Stimulated activated effector memory CD8-positive, alpha-beta T cell treated with anti-CD3 and anti-CD28 coated beads, Interleukin-12 subunit alpha, Interleukin-12 subunit beta, amount 100 ng/mL, for 72 hours (primary cell): ENCODE measurements around the gene SLFNL1.

Source experiments
- ATAC-seq: fragments of 150-1000 bp; cut with Tn5 transposase; 2 replicates; pipeline ENCODE4 v1.10.0; 2021
- DNase-seq, 2 donors: peaks; one replicate each; pipeline ENCODE4 v3.0.0; 2021 to 2022; ENCODE audit warnings: low spot score in 2 of 2
- H3K27ac Mint-ChIP-seq: one replicate; pipeline ENCODE4 v1.8.0; 2022; ENCODE audit warnings: mild to moderate bottlenecking, mixed read lengths
- H3K36me3 Mint-ChIP-seq: one replicate; pipeline ENCODE4 v1.8.0; 2022; ENCODE audit warnings: mild to moderate bottlenecking, mixed read lengths
- H3K4me1 Mint-ChIP-seq: one replicate; pipeline ENCODE4 v1.8.0; 2022; ENCODE audit warnings: mixed read lengths
- H3K4me3 Mint-ChIP-seq: one replicate; pipeline ENCODE4 v1.8.0; 2022; ENCODE audit warnings: mild to moderate bottlenecking, mixed read lengths
- H3K9me3 Mint-ChIP-seq: one replicate; pipeline ENCODE4 v1.8.0; 2022; ENCODE audit warnings: mixed read lengths

SLFNL1 gene

GRCh38 chr1:41013024-41013423, 8.5 kb downstream of the SLFNL1 start:
- H3K4me3 Mint-ChIP-seq, result no peak overlapping the region
- no peak for ATAC-seq
- no peak overlapping the region for H3K27ac Mint-ChIP-seq
- no peak for DNase-seq
- peaks cover 87% of the 10 kb centered on the region for H3K36me3 Mint-ChIP-seq
- H3K4me1 Mint-ChIP-seq, result peaks cover 10% of the 10 kb centered on the region
- H3K9me3 Mint-ChIP-seq, result no peaks in the 10 kb centered on the region

- peaks cover 10% of the 10 kb centered on the region for H3K4me1 Mint-ChIP-seq
- ATAC-seq, result no peak
- peaks cover 98% of the 10 kb centered on the region for H3K36me3 Mint-ChIP-seq
Observed at GRCh38 chr1:41010345-41010744, 11.2 kb downstream of the SLFNL1 start.

GRCh38 chr1:41009466-41009865, 12.1 kb downstream of the SLFNL1 start:
- peaks cover 99% of the 10 kb centered on the region for H3K36me3 Mint-ChIP-seq
- no peak overlapping the region for H3K27ac Mint-ChIP-seq

More at GRCh38 chr1:41010345-41010744, 11.2 kb downstream of the SLFNL1 start:
- Mint-ChIP-seq H3K4me3 (no peak overlapping the region), H3K9me3 (no peaks in the 10 kb centered on the region), H3K27ac (no peak overlapping the region)
- DNase-seq, result no peak

GRCh38 chr1:41006942-41007865, 14.3 kb downstream of the SLFNL1 start:
- peaks cover 18% of the 10 kb centered on the region for H3K4me1 Mint-ChIP-seq
- H3K27ac Mint-ChIP-seq, result no peak overlapping the region
- H3K36me3 Mint-ChIP-seq, result peaks cover 100% of the 10 kb centered on the region
- DNase-seq (no peak), ATAC-seq (no peak)
- H3K9me3 Mint-ChIP-seq, result no peaks in the 10 kb centered on the region
- no peak overlapping the region for H3K4me3 Mint-ChIP-seq

More at GRCh38 chr1:41009466-41009865, 12.1 kb downstream of the SLFNL1 start:
- Mint-ChIP-seq H3K9me3 (no peaks in the 10 kb centered on the region), H3K4me1 (peaks cover 3% of the 10 kb centered on the region), H3K4me3 (no peak overlapping the region)
- DNase-seq (no peak), ATAC-seq (no peak)

GRCh38 chr1:41005876-41006275, 15.6 kb downstream of the SLFNL1 start:
- DNase-seq, result no peak
- Mint-ChIP-seq H3K9me3 (no peaks in the 10 kb centered on the region), H3K27ac (no peak overlapping the region), H3K4me1 (peaks cover 22% of the 10 kb centered on the region), H3K4me3 (no peak overlapping the region), H3K36me3 (peaks cover 100% of the 10 kb centered on the region)
- no peak for ATAC-seq

GRCh38 chr1:41003640-41004220, 17.8 kb downstream of the SLFNL1 start:
- no peaks in the 10 kb centered on the region for H3K9me3 Mint-ChIP-seq
- peaks cover 27% of the 10 kb centered on the region for H3K4me1 Mint-ChIP-seq
- ATAC-seq, result peak; percentile 100
- H3K4me3 Mint-ChIP-seq, result no peak overlapping the region
- peaks cover 100% of the 10 kb centered on the region for H3K36me3 Mint-ChIP-seq
- DNase-seq, result peak; percentile 62 to 91
- peak overlapping the region; percentile 48 for H3K27ac Mint-ChIP-seq

- H3K4me1 Mint-ChIP-seq, result peaks cover 28% of the 10 kb centered on the region
- no peaks in the 10 kb centered on the region for H3K9me3 Mint-ChIP-seq
- H3K27ac Mint-ChIP-seq, result peak overlapping the region; percentile 48
- ATAC-seq (no peak), DNase-seq (no peak)
- no peak overlapping the region for H3K4me3 Mint-ChIP-seq
- H3K36me3 Mint-ChIP-seq, result peaks cover 100% of the 10 kb centered on the region
Observed at GRCh38 chr1:41003127-41003639, 18.3 kb downstream of the SLFNL1 start.

- Mint-ChIP-seq H3K4me3 (no peak overlapping the region), H3K4me1 (peaks cover 33% of the 10 kb centered on the region), H3K9me3 (no peaks in the 10 kb centered on the region), H3K27ac (no peak overlapping the region), H3K36me3 (peaks cover 100% of the 10 kb centered on the region)
- DNase-seq (no peak), ATAC-seq (no peak)
Observed at GRCh38 chr1:40998668-40999067, 22.9 kb downstream of the SLFNL1 start.

GRCh38 chr1:40997096-40997495, 24.4 kb downstream of the SLFNL1 start:
- no peak for DNase-seq
- no peaks in the 10 kb centered on the region for H3K9me3 Mint-ChIP-seq

GRCh38 chr1:40989066-40989465, 32.5 kb downstream of the SLFNL1 start:
- H3K9me3 Mint-ChIP-seq, result no peaks in the 10 kb centered on the region
- peak overlapping the region; percentile 56 for H3K27ac Mint-ChIP-seq
- no peak for DNase-seq
- H3K4me1 Mint-ChIP-seq, result peaks cover 17% of the 10 kb centered on the region
- peaks cover 100% of the 10 kb centered on the region for H3K36me3 Mint-ChIP-seq
- no peak for ATAC-seq
- no peak overlapping the region for H3K4me3 Mint-ChIP-seq

More at GRCh38 chr1:40997096-40997495, 24.4 kb downstream of the SLFNL1 start:
- ATAC-seq, result no peak
- peaks cover 17% of the 10 kb centered on the region for H3K4me1 Mint-ChIP-seq
- H3K36me3 Mint-ChIP-seq, result peaks cover 100% of the 10 kb centered on the region
- no peak overlapping the region for H3K4me3 Mint-ChIP-seq
- H3K27ac Mint-ChIP-seq, result peak overlapping the region; percentile 84

- ATAC-seq (no peak), DNase-seq (no peak)
- Mint-ChIP-seq H3K4me1 (peaks cover 25% of the 10 kb centered on the region), H3K27ac (no peak overlapping the region), H3K36me3 (peaks cover 100% of the 10 kb centered on the region), H3K9me3 (no peaks in the 10 kb centered on the region), H3K4me3 (no peak overlapping the region)
Observed at GRCh38 chr1:40988280-40988679, 33.2 kb downstream of the SLFNL1 start.

GRCh38 chr1:40987439-40988276, 33.9 kb downstream of the SLFNL1 start:
- no peak overlapping the region for H3K4me3 Mint-ChIP-seq
- no peaks in the 10 kb centered on the region for H3K9me3 Mint-ChIP-seq
- no peak for DNase-seq
- ATAC-seq, result no peak
- H3K27ac Mint-ChIP-seq, result no peak overlapping the region
- H3K4me1 Mint-ChIP-seq, result peaks cover 28% of the 10 kb centered on the region
- H3K36me3 Mint-ChIP-seq, result peaks cover 100% of the 10 kb centered on the region

GRCh38 chr1:40986956-40987355, 34.6 kb downstream of the SLFNL1 start:
- Mint-ChIP-seq H3K4me1 (peaks cover 33% of the 10 kb centered on the region), H3K9me3 (no peaks in the 10 kb centered on the region), H3K4me3 (no peak overlapping the region), H3K27ac (no peak overlapping the region), H3K36me3 (peaks cover 100% of the 10 kb centered on the region)
- DNase-seq (no peak), ATAC-seq (no peak)

- ATAC-seq (no peak), DNase-seq (no peak)
- H3K27ac Mint-ChIP-seq, result peak overlapping the region; percentile 68
- H3K9me3 Mint-ChIP-seq, result no peaks in the 10 kb centered on the region
- H3K4me1 Mint-ChIP-seq, result peaks cover 39% of the 10 kb centered on the region
- peaks cover 98% of the 10 kb centered on the region for H3K36me3 Mint-ChIP-seq
- H3K4me3 Mint-ChIP-seq, result no peak overlapping the region
Observed at GRCh38 chr1:40986328-40986783, 35.2 kb downstream of the SLFNL1 start.

GRCh38 chr1:40985875-40986274, 35.6 kb downstream of the SLFNL1 start:
- DNase-seq, result no peak
- no peak overlapping the region for H3K4me3 Mint-ChIP-seq
- H3K9me3 Mint-ChIP-seq, result no peaks in the 10 kb centered on the region
- peaks cover 44% of the 10 kb centered on the region for H3K4me1 Mint-ChIP-seq
- peak overlapping the region; percentile 68 for H3K27ac Mint-ChIP-seq
- H3K36me3 Mint-ChIP-seq, result peaks cover 98% of the 10 kb centered on the region
- peak; percentile 74 for ATAC-seq
